GM19238 (cell line): ENCODE data around the gene PFKL.
A peak's percentile ranks its signal among the peaks of the same experiment; 100 is the strongest.
"Not testable (repeated sequence)": the region's sequence is repeated elsewhere in the genome, so short reads cannot be mapped to it uniquely, and the experiment has no call there.

Experiments used
- DNase-seq: peaks from one replicate; pipeline ENCODE4 v3.0.0; 2011; ENCODE audit warnings: low spot score; ENCODE audit not compliant: insufficient read length

The PFKL gene

DNA sequence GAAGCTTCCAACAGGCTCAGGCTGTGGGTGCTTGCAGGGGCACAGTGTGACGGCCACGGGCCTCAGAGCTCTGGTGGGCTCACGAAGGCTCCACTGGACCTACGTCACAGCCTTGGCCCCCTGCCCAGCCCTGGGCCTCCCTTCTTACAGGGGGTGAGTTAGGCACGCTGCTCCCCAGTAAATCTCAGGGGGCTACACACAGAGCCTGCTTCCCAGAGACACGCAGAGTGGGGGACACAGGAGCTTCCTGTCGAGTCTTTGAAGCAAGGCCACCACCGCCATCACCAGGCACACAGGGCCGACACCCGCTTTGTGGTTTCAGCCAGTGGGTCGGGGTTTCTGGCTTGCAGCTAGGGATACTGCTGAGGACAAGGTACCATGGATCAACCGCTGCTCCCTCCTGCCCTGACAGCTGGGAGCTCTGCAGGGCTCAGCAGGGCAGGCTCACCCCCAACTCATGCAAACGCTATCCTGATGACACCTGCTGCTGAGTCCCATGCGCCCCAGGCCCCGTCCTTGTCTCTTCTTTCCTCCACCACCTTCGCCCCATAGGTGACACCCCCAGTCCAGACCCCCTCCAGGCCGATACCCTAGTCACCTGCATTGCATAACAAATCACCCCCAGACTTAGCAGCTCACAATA lies 44.8 kb downstream of the PFKL start:
- DNase-seq: no peak

DNA sequence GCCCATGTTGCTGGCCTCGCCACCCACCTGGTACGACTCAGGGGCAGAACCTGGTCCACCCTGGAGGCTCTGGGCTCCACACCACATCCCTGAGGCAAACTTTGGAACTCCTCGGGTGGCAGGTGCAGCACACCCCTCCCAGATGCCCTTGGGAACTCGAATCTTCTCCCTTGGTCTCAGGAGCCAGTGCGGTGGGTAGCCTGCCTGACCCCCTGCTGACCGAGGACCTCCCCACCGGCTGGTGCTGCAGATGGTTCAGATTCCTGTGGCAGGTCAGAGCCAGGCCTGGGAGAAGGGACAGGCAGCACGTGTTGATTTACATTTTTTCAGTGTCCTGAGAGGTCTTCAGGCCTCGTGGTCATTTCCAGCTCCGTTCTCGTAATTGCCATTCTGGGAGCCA lies 45.6 kb downstream of the PFKL start:
- no peak for DNase-seq

GRCh38 chr21:44347911-44348451 lies 48.1 kb downstream of the PFKL start:
- no peak for DNase-seq

GRCh38 chr21:44348861-44349260 lies 49.0 kb downstream of the PFKL start:
- DNase-seq: no peak

DNA sequence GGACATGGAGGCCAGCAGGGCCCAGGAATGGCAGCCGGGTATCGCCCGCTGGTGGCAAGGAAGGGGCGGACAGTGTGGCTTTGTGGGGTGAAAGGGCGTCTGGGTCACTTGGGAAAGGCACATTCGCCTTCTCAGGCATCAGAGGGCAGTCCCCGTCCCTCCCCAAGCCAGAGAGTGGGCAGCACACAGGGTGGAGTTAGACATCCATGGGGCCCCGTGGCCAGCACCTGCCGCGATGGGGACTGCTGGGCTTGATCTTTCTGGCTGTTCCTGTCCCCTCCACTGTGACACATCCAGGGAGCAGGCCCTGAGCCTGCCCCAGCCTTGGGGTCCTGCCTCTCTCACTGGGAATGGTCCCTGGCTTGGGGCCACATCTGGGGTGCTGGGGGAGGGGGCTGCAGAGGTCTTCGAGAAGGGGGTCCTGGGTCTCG lies 49.6 kb downstream of the PFKL start:
- no peak for DNase-seq

- no peak for DNase-seq
These were observed 50.3 kb downstream of the PFKL start for GRCh38 chr21:44349847-44350772.

GRCh38 chr21:44350773-44351481 lies 51.1 kb downstream of the PFKL start:
- no peak for DNase-seq

- DNase-seq: no peak
These were observed 51.8 kb downstream of the PFKL start for GRCh38 chr21:44351535-44352252.

- DNase-seq: no peak
These were observed 52.5 kb downstream of the PFKL start for GRCh38 chr21:44352253-44352860.

- DNase-seq: peak; percentile 64
These were observed 53.5 kb downstream of the PFKL start, which contains the start of gene TRPM2 for GRCh38 chr21:44353191-44353970. TSS of gene TRPM2 (plus strand) at chr21:44353621. CDS start at chr21:44353701, 80 bp downstream.

DNA sequence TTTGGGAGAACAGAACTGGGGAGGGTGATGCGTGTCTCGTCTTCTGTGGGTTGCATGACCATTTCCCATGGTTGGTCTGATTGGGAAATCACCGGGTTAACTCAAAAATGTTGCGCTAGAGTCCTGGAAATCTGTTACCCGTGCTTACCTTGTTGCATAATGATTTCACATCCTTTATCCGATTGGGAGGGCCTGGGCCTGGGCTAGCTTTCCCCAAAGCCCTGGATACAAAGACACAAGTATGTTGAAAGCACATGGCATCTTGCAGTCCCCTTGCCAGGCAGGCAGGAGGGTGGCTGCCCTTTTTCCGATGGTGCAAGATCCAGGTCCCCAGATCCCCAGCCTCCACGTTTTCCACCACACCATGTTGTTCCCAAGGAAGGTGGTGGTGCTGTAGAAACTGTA lies 54.1 kb downstream of the PFKL start:
- no peak for DNase-seq

DNA sequence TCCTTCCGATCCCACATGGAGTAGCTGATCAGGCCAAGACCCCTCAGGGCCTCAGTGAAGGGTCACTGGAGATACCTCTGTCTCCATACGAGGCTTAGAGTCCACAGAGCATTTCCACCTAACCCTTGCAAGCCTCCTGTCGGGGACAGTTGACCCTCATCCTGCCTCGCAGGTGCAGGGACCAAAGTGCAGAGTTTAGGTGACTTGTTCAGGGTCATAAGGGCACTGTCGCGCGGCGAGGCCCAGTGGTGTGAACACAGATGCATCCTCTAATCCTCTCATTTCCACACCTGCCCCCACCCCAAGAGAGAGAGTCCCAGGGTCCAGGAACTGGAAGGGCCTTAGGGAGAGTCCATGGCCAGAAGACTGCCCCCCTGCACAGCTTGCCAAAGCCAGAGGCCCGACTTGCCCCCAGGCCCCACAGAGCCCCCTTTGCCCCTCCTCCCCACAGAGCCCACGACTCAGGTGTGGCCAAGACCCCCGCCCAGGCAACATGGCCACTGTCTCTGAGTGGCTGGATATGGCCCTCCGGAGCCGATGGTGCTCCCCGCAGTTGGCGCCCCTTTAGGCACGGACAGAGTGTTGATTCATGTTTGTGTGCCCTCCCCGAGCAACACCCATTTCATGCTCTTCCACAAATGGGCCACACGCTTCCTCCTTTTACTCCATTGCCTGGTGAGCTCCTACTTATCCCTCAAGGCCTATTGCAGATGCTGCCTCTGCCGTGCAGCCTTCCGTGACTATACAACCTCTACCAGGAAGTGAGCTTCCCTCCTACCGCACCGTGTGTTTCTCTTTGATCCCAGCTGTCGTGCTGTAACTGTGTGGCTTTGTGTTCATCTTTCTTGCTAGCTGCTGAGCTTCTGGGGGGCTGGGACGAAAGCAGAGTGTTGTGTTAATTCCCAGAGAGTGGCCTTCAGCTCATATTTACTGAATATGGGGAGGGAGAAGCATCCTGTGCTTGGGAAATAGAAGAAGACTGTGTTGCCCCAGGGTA lies 55.2 kb downstream of the PFKL start:
- peak; percentile 43 for DNase-seq

DNA sequence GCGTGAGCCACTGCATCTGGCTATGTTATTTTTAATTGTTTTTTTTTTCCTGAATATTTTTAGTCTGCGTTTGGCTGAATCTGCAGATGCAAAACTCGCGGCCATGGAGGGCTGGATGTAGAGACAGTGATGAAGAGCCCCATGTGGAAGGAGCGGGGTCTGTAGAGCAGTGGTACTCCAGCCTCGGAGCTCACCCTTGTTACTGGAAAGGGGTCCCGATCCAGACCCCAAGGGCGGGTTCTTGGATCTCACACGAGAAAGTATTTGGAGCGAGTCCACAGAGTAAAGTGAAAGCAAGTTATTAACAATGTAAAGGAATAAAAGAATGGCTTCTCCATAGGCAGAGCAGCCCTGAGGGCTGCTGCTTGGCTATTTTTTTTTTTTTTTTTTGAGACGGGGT lies 56.3 kb downstream of the PFKL start:
- no peak for DNase-seq

- DNase-seq: no peak
These were observed 56.8 kb downstream of the PFKL start for GRCh38 chr21:44356636-44357035.

DNA sequence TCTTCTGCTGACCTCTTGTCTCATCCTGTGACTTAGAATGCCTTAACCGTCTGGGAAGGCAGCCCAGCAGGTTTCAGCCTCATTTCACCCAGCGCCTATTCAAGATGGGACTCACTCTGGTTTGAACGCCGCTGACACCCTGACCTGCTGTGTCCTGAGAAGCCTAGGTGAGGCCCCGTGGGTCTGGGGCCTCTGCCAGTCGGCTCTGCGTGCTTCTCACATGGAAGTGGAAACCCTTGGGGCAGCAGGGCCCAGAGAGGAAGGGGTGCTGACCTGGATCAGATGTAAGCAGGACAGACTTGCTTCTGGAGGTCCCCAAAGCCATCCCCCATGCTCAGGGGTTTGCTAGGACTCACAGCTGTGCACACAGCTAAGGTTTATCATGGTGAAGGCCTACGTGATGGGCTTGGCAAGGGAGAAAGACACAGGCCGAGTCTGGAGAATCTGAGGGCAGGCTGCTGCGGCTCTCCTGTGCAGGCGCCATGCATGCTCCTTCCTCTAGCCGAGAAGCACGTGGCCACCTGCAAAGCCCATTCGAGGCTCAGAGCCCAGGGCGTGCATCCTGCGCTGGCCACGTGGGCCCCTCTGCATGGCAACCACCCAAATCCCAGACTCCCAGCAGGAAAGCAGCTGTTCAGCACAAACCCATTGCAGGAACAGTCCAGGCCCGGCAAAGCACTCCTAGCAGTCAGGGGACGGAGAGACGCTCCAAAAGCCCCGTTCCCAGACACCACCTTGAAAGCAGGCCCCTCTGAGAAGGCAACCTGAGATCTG lies 57.4 kb downstream of the PFKL start:
- DNase-seq: no peak

- no peak for DNase-seq
These were observed 59.5 kb downstream of the PFKL start for GRCh38 chr21:44359396-44359795.

DNA sequence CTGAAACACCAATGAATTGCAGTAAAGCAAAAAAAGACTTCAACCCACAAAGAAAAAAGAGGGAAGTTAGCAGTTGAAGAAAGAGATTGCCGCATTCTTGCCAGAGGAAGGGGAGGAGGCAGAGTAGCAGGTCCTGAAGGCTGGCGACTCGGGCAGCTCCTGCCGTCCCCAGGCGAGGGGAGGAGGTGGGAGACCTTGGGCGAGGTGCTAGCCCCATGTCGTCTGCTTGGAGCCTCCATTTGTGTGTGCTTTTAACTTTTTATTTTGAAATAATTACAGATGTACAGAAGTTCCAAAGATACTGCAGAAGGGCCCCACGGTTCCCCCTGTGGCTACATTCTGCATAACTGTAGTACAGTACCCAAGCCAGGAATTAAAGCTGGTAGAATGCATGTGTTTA lies 60.3 kb downstream of the PFKL start:
- DNase-seq: no peak

DNA sequence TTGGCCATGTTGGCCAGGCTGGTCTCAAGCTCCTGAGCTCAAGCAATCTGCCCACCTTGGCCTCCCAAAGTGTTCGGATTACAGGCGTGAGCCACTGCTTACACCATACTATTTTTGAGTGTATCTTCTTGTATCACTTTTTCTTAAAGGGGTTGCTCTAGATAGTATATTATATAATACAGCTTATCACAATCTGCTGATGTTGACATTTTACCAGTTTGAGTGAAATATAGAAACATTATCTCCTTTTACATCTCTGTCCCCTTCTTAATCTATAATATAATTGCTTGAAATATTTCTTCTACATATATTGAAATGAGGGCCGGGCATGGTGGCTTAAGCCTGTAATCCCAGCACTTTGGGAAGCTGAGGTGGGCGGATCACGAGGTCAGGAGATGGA lies 62.0 kb downstream of the PFKL start:
- DNase-seq: not testable (repeated sequence)
